Measurements from ENCODE around the gene NDUFS2.

The NDUFS2 gene

DNA sequence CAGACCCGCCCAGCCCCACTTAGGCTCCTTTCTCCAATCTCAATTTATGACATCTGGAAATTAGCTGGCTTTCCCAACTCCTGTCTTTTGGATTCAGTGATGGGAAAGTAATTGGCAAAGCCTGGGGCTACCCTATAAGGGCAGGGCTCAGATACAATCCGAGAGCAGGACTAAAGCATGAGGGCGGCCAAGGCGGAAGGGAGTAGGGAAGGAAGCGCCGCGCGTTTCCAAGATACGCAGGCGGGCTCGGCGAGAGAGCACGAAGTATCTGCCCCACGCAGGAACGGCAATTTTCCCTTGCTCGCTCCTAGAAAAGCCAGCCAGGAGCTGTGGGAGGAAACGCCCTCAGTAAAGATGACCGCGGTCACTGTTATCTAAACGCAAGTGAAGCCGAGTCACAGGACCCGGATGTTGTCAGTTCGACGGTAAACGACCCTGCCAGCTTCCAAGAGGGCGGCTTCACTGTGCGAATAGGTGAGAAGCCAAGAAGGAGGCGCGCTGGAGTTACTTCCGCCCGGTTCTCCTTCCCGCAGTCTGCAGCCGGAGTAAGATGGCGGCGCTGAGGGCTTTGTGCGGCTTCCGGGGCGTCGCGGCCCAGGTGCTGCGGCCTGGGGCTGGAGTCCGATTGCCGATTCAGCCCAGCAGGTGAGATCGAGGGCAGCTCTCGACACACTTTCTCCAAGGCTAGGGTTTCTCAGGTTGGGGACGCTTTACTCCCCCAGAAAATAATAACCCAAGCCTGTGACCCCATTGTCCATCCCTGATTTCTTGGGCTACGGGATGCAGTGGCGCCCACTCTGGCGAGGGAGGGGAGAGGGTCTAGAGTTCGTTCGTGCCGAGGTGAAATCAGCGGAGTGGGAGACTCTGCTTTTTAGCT, at the start of gene NDUFS2:
TSS of gene NDUFS2 (plus strand) at position 532 of the 877 bp plus-strand sequence. CDS start at position 551, 19 bp downstream.
- peak; percentile 92 for DNase-seq (ENCODE audit: low spot score)

DNA sequence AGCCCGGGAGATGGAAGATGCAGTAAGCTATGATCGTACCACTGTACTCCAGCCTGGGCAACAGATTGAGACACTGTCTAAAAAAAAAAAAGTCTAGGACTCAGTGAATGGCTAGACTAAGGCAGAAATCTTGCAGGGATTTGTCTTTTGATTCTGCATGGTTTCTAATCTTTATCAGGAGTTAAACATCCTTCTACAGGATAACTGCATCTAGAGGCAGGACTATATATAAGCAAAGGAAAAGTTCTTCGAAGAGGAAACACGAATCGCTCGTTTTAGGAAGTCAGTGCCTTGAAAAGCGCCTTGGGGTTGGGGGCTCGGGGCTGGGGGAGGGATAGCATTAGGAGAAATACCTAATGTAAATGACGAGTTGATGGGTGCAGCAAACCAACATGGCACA, 49.0 kb upstream of the NDUFS2 start:
- DNase-seq (ENCODE audit: low spot score), result no peak

DNA sequence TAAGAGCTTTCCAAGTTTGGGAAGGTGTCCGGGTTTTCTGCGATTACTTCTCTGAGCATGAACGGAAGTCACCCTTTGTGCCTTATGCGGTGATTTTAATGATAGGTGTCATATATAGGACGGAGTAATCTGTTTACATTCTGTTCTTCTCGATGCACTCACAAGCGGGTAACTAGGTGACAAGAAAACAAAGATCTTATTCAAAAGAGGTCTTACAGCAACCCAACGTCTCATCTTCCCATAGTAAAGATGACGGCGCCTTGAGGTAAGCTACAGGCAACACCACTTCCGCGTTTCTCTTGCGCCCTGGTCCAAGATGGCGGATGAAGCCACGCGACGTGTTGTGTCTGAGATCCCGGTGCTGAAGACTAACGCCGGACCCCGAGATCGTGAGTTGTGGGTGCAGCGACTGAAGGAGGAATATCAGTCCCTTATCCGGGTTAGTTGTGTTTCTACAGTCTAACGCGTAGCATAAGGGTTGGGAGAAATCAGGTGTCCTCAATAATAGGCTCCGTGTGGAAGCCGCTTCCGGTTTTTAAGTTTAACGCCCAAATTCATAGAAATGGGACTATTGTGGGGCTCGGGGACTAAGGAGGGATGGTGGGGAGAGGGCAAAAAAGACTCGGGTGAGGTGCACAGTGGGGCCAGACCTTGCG, 48.4 kb upstream of the NDUFS2 start, which contains the start of gene UFC1:
TSS of gene UFC1 (plus strand) at position 297 of the 656 bp plus-strand sequence. CDS start at position 317, 20 bp downstream.
- DNase-seq (ENCODE audit: low spot score), result peak; percentile 83

DNA sequence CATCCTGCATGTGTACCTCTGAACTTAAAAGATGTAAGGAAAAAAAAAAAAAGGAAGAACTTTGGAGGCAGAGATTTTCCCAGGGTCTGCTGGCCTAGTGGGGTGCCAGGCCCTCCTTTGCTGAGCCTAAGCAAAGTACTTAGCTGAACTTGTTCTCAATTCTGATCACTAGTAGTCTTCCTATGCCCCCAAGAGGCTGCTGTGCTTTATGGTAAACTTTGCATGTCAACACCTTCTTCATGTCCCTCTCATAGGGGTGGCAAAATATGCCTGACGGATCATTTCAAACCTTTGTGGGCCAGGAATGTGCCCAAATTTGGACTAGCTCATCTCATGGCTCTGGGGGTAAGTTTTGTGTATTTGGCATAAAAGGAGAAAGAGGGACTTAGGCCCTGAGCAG, 44.3 kb upstream of the NDUFS2 start:
- DNase-seq (ENCODE audit: low spot score), result no peak

DNA sequence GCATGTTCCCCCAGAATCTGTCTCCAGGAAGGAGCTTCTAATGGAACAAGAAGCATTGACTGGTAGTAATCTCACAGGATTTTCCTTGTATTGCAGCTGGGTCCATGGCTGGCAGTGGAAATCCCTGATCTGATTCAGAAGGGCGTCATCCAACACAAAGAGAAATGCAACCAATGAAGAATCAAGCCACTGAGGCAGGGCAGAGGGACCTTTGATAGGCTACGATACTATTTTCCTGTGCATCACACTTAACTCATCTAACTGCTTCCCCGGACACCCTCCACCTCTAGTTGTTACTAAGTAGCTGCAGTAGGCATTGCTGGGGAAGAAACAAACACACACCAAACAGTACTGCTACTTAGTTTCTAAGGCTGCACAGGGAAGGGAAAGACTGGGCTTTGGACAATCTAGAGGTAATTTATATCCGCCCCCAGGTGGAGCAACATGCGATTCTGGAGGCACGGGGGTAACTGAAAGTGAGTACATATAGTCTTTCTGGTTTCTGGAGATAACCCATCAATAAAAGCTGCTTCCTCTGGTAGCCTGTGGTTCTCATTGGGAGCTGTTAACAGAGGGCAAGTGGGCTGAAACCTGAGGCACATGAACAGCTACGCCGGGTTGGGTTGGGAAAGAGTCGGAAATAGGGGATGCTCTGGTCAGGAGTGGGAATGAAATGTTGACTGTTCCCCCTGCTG, 43.7 kb upstream of the NDUFS2 start:
- DNase-seq (ENCODE audit: low spot score), result no peak

DNA sequence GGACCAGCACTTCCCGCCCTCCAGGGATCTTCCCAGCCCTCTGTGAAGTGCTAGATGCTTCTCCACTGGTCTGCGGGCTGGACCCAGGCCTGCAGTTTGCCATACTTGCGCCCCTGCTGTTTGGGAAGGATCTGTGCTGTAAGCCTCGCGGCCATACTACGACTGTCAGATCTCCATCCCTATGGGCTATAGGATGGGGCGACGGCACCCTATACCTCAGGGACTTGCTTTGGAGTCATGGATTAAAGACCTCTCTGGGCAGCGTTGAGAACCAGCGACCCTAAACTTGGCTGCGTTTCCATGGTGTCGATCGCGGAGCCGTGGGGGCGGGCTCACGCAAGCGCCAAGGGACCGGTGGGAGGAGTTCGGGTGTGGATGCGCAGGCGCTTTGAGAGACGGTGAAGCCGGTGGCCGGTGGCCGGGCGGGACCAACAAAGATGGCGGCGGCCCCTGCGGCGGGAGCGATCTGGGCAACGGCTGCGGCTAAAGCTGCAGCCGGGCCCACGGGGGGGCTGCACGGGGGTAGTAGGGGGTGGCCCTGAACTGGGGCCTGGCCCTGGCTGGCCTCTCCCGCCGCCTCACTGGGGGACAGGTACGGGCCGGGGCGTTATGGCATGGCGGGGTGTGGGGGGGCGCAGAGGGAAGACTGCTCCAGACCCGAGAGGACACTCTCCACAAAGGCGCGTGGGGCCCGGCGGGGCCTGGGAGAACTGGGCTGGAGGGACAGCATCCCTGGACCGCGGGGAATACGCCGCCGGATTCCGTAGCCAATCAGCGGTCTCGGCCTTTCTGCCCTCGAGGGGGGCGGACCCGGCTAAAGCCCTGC, 42.9 kb upstream of the NDUFS2 start, which contains the start of gene USP21:
TSS of gene USP21 (plus strand) at position 414 of the 826 bp plus-strand sequence. CDS start 1,141 bp downstream, outside the sequence.
- peak; percentile 99 for DNase-seq (ENCODE audit: low spot score)

DNA sequence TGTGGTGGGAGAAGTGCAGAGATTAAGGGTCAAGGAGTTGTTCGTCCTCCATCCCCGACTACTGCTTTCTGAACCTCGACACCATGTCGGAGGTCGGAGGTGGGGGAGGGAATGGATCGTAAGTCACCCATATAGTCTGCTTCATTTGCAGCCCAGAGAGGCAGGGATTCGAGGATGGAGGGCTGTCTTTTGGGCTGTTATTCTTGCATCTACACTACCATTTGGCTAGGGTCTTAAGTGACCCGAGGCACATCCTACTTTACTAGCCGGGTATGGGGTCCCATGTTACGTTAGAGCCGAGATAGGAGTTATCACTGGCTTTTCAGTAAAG, 42.3 kb upstream of the NDUFS2 start:
- DNase-seq (ENCODE audit: low spot score), result no peak

DNA sequence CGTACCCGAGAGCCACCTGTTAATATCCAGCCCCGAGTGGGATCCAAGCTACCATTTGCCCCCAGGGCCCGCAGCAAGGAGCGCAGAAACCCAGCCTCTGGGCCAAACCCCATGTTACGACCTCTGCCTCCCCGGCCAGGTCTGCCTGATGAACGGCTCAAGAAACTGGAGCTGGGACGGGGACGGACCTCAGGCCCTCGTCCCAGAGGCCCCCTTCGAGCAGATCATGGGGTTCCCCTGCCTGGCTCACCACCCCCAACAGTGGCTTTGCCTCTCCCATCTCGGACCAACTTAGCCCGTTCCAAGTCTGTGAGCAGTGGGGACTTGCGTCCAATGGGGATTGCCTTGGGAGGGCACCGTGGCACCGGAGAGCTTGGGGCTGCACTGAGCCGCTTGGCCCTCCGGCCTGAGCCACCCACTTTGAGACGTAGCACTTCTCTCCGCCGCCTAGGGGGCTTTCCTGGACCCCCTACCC, 41.5 kb upstream of the NDUFS2 start:
- DNase-seq (ENCODE audit: low spot score), result no peak

DNA sequence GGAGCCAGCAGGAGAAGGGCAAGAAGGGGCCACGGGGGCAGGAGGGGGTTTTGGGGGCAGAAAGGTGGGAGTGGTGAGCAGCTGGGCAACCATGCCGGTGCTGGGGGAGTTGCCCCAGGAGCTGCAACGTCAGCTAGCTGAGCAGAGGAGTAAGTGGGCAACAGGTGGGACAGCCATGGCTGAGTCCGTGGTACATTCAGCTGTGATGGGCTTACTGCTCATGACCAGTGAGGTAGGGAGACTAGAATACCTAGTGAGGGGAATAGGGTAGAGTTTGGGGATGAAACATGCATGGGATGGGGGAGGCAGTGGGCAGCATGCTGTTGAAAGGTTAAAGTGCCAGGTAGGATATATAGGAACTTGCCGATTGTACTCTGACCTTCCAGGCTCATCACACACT, 40.5 kb upstream of the NDUFS2 start:
- no peak for DNase-seq (ENCODE audit: low spot score)

DNA sequence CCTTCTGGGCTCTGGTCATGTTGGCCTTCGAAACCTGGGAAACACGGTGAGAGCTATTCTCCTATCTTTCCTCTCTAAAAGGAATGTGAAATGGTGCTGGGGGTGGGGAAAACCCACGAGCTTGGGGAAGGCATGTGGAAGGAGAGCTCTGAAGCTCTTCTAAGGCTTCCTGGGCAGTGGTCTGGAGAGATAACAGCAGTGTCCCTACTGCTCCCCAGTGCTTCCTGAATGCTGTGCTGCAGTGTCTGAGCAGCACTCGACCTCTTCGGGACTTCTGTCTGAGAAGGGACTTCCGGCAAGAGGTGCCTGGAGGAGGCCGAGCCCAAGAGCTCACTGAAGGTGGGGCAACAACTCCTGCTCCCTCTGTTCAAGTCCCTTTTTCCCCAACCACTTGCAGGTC, 40.1 kb upstream of the NDUFS2 start:
- no peak for DNase-seq (ENCODE audit: low spot score)

DNA sequence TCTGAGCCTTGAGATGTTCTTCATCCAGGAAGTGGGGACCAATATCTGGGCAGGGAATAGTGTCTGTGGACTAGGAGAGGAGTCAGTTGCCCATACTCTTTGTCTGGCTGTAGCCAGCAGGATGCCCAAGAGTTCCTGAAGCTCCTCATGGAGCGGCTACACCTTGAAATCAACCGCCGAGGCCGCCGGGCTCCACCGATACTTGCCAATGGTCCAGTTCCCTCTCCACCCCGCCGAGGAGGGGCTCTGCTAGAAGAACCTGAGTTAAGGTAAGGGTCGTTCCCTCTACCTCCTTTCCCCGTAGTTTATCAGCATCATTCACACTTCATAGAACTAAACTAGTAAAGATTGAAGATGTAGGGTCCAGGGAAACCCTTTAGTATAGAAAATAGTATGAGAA, 39.4 kb upstream of the NDUFS2 start:
- no peak for DNase-seq (ENCODE audit: low spot score)

DNA sequence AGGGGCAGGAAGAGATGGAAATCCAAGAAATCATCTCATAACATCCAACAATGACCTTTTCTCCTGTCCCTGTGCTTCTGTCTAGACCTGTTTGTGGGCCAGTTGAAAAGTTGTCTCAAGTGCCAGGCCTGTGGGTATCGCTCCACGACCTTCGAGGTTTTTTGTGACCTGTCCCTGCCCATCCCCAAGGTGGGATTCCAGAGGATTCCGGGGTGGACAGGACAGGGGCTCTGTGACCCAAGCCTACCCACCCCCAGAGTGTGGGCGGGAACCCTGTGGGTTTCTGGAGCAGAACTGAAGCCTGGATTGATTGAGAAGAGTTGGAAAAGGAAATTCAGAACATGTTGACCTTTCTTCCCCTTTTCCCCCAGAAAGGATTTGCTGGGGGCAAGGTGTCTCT, 38.4 kb upstream of the NDUFS2 start:
- DNase-seq (ENCODE audit: low spot score), result no peak

DNA sequence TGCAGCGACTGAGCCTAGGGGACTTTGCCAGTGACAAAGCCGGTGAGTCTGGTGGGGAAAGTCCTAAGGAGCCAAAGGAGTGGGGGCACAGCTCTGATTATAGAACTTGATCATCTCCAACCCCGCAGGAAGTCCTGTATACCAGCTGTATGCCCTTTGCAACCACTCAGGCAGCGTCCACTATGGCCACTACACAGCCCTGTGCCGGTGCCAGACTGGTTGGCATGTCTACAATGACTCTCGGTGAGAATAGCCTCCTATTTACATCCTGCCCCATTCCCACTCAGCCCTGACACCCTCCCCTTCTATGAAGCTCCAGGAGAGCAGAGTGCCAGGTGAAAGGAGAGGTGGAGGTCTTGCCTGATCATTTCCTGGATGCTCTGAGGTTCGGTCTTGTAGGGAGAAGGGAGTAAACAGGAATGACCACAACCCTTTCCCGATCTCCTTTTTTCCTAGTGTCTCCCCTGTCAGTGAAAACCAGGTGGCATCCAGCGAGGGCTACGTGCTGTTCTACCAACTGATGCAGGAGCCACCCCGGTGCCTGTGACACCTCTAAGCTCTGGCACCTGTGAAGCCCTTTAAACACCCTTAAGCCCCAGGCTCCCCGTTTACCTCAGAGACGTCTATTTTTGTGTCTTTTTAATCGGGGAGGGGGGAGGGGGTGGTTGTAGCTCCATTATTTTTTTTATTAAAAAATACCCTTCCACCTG, 37.1 kb upstream of the NDUFS2 start:
- DNase-seq (ENCODE audit: low spot score), result no peak

DNA sequence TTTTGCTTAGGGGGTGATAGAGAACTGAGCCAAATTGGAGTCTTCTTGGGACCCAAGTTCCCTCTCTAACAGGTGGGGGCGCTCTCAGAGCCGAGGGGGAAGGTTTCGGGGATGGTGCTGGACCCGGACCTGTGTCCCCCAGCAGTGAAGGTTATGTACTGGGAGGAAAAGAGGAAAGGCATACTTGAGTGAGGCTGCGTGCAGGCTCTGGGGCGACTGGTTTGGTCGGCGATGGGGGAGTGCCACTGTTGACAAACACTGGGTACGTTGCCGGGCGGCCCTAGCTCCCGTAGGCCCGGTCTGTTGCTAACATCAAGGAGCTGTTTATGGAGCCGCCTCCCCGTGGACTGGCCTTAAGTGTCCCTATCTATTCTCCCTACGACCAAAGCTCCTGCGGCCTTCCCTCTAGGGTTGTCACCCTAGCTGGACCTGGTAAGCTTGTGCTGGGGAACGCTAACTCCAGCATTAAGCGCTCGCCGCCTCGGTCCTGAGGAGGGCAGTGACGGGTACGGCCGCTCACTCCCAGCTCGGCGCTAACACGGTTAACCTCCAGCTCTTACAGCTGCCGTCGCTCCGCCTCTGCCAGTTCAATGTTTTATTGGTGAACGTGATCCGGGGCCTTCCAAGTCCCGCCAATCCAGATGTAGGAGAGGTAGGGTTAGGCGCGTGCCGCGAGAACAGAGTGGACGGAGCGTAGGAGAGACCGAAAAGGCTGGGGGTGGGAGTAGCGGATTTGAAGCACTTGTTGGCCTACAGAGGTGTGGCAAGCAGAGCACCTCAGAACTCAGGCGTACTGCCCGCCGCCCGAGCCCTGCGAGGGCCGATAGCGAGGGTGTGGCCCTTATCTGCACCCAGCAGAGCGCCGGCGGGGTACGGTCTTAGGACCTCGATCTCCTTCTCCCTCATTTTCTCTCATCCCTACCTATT, 36.2 kb upstream of the NDUFS2 start, which contains the start of gene PPOX:
TSS of gene PPOX (plus strand) at position 685 of the 927 bp plus-strand sequence. CDS start 422 bp downstream, outside the sequence.
- DNase-seq (ENCODE audit: low spot score), result peak; percentile 94

DNA sequence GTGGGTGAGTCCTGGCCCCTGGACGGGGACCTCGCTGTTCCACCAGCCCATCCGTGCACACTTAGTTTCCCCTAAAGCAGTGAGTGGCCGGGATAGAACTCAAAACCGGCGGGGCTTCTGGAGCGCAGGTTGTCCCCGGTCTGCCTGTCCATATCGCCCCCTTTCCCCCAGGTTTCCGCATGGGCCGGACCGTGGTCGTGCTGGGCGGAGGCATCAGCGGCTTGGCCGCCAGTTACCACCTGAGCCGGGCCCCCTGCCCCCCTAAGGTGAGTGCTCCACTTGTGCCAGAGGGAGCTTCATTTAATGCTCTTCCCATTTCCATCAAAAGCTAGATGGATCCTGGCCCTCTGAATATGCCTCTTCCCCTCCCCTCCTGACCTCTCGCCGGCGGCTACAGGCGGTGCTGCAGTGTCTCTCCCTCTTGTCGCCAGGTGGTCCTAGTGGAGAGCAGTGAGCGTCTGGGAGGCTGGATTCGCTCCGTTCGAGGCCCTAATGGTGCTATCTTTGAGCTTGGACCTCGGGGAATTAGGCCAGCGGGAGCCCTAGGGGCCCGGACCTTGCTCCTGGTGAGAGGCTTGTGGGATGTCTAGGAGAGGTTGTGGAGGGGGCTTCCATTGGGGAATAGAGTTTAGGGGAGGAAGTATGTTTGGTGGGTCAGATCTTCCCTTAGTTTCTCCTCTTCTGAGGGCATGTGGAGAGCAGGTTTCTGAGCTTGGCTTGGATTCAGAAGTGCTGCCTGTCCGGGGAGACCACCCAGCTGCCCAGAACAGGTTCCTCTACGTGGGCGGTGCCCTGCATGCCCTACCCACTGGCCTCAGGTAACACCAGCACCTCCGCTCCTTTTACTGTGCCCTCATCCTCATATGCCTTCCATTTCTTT, 35.3 kb upstream of the NDUFS2 start:
- DNase-seq (ENCODE audit: low spot score), result no peak

DNA sequence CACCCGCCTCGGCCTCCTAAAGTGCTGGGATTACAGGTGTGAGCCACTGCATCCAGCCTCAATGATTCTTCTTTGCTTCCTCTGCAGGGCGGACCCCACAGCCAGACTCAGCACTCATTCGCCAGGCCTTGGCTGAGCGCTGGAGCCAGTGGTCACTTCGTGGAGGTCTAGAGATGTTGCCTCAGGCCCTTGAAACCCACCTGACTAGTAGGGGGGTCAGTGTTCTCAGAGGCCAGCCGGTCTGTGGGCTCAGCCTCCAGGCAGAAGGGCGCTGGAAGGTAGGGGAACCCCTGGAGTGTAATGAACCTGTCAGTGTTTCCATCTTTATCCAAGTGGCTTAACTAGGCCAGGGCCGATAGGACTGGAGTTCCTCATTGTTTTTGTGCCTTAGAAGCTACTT, 33.3 kb upstream of the NDUFS2 start:
- DNase-seq (ENCODE audit: low spot score), result no peak

DNA sequence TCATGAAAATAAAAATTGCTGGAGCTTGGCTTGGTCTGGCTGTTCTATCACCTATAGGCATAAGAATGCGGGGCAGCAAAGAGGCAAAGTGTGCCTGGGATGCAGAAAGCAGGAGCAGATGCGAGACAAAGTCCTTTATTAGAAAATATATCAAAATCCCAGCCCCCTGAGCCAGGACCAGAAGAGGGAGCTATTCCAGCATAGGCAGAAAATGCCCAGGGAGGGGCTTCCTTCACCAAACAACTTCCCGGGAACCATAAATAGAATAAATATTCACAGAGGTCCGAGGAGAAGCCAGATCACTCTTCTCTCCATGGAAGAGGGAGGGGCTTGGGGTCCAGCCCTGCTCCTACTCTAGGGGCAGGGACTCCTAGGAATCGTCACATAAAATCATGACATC, 31.0 kb upstream of the NDUFS2 start:
- DNase-seq (ENCODE audit: low spot score), result no peak

DNA sequence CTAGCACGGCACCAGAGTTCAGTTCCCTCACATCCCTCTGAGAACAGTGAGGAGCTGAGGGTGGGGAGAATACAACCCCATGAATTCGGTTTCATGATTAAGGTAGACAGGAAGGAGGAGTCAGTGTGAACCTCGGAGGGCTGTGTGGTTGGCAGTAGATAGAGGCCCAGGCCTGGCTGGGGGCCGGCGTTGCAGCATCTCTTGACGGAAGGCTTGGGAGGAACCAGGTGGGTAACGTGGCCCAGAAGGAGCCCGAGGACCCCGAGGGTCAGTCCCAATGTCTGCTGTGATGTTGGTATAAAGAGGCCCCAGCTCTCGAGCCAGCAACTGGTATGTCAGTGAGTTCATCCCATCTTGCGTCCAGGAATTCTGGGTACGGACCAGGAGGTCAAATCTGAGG, 30.5 kb upstream of the NDUFS2 start:
- DNase-seq (ENCODE audit: low spot score), result no peak

DNA sequence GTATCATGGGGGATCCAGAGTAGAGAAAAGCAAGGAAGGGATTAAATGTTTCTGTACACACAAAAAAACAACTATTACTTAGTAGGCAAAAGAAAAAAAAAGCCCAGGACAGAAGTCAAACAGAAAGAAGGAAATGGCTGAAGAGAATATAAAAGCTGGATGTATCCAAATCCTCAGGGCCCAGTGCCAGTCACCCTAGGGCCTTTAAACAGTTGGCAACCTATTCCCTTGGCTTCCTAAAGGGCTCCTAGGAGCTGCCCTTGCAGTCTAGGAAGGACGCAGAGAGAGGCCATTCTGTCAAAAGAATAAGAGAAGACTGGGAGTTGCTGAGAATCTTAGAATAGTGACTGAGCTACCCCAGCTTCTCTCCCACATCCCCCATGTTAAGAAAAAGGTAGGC, 29.8 kb upstream of the NDUFS2 start:
- DNase-seq (ENCODE audit: low spot score), result no peak
